ENCODE data around the gene TMEM253.

Gene TMEM253

GRCh38 chr14:21106176-21106497 lies 5.3 kb downstream of the TMEM253 start:
- no peak for FAIRE-seq

GRCh38 chr14:21106498-21107282 lies 5.8 kb downstream of the TMEM253 start:
- peak; percentile 47 for FAIRE-seq

GRCh38 chr14:21107283-21107800 lies 6.5 kb downstream of the TMEM253 start:
- no peak for FAIRE-seq

- FAIRE-seq = no peak
These were observed 7.9 kb downstream of the TMEM253 start for GRCh38 chr14:21108791-21109190.

GRCh38 chr14:21109377-21110138 lies 8.7 kb downstream of the TMEM253 start:
- FAIRE-seq = no peak

GRCh38 chr14:21112255-21112654 lies 11.4 kb downstream of the TMEM253 start:
- FAIRE-seq = no peak

GRCh38 chr14:21113369-21113768 lies 12.5 kb downstream of the TMEM253 start:
- no peak for FAIRE-seq

GRCh38 chr14:21118933-21119332 lies 18.1 kb downstream of the TMEM253 start:
- no peak for FAIRE-seq

GRCh38 chr14:21120686-21121085 lies 19.8 kb downstream of the TMEM253 start:
- FAIRE-seq = no peak

- no peak for FAIRE-seq
These were observed 20.3 kb downstream of the TMEM253 start for GRCh38 chr14:21121122-21121521.

GRCh38 chr14:21123429-21123828 lies 22.6 kb downstream of the TMEM253 start:
- no peak for FAIRE-seq

GRCh38 chr14:21133901-21134300 lies 33.0 kb downstream of the TMEM253 start:
- no peak for FAIRE-seq

- peak; percentile 92 for FAIRE-seq
These were observed 35.2 kb downstream of the TMEM253 start for GRCh38 chr14:21136024-21136423.

GRCh38 chr14:21142357-21142756 lies 41.5 kb downstream of the TMEM253 start:
- no peak for FAIRE-seq

GRCh38 chr14:21145437-21145836 lies 44.6 kb downstream of the TMEM253 start:
- FAIRE-seq = no peak

- no peak for FAIRE-seq
These were observed 48.9 kb downstream of the TMEM253 start for GRCh38 chr14:21149641-21150367.

Data from G401.6 (cell line).